GM10266 (cell line): ENCODE measurements around the gene MAP7.

Experiments used
- DNase-seq: peaks from one replicate; pipeline ENCODE4 v3.0.0; 2012; ENCODE audit errors: extremely low spot score
- TF ChIP-seq, protein P1 (sequence below): IDR thresholded peaks from 2 replicates; pipeline ENCODE4 v1.5.1; 2012; ENCODE audit warnings: mild to moderate bottlenecking, low read depth; ENCODE audit not compliant: control insufficient read depth, insufficient read depth; ENCODE audit errors: missing control alignments

The MAP7 gene

DNA sequence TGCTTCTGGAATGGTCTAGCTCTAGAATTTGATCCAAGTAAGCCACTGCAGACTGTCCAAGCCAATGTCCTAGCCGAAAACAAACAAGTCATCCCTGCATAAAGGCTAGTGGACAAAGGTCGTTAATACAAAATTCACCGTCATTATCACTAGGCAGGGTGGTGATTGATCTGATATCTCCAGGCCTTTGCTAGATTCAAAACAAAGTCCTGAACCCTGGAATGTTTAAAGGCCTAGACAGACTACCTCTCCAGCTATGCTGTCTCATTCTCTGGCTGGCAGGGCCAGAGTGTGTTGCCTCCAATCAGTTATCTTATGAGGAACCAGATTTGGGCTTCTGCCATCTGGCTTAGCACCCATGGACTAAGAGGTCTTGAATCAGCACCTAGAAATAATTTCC lies 38.3 kb downstream of the MAP7 start:
- DNase-seq = no peak
- TF ChIP-seq, protein P1, sequence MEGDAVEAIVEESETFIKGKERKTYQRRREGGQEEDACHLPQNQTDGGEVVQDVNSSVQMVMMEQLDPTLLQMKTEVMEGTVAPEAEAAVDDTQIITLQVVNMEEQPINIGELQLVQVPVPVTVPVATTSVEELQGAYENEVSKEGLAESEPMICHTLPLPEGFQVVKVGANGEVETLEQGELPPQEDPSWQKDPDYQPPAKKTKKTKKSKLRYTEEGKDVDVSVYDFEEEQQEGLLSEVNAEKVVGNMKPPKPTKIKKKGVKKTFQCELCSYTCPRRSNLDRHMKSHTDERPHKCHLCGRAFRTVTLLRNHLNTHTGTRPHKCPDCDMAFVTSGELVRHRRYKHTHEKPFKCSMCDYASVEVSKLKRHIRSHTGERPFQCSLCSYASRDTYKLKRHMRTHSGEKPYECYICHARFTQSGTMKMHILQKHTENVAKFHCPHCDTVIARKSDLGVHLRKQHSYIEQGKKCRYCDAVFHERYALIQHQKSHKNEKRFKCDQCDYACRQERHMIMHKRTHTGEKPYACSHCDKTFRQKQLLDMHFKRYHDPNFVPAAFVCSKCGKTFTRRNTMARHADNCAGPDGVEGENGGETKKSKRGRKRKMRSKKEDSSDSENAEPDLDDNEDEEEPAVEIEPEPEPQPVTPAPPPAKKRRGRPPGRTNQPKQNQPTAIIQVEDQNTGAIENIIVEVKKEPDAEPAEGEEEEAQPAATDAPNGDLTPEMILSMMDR = no peak

DNA sequence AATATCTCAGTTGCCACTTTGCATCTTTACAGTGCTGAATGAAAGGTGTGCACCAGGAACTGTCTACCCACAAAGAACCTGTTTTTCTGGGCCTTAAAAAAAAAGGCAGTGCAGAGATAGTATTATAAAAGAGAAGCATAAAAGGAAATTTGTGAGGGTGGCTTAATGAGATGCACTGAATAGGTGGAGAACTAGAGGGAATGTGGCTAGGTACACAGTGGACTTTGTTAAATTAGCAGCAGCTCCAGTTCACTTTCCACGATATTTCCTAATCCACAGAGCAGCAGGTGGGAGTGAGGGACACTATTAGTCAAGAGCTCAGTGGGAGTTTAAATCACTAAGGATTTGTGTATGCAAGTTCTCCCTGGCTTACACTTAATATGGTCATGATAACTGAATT lies 38.8 kb downstream of the MAP7 start:
- DNase-seq = no peak
- TF ChIP-seq, protein P1 = no peak

- TF ChIP-seq, protein P1 = no peak
These were observed 39.4 kb downstream of the MAP7 start for GRCh38 chr6:136510782-136511181.

GRCh38 chr6:136510299-136510698 lies 39.9 kb downstream of the MAP7 start:
- TF ChIP-seq, protein P1 = no peak
- no peak for DNase-seq

More at GRCh38 chr6:136510782-136511181, 39.4 kb downstream of the MAP7 start:
- no peak for DNase-seq

DNA sequence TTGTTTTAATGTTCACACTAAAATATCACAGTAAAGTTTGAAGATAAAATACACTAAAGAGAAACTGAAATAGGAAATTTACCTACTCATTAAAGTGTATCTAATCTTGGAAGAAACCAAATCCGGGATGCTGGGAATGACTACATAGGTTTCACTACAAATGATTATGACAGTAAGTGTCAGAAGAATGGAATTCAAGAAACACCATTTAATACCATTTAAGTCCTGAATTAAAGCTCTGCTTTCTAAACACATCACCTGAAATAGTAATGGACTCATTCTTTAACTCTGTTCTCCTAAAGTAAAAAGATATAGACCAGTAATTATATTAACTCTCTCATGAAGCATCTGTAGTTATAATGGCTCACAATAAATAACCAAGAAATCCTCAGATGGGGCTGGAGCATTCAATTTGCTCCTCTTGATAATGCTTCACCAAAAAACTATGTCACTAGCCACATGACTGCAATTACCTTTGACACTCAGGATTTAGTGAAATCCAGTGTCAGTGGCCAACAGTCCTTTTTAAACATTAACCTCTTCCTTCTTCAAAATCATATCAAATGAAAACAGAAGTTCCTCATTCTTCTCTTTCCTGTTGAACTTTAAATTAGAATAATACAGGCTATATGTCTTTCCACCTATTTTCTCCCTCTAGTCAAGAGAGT lies 41.4 kb downstream of the MAP7 start:
- DNase-seq = no peak

DNA sequence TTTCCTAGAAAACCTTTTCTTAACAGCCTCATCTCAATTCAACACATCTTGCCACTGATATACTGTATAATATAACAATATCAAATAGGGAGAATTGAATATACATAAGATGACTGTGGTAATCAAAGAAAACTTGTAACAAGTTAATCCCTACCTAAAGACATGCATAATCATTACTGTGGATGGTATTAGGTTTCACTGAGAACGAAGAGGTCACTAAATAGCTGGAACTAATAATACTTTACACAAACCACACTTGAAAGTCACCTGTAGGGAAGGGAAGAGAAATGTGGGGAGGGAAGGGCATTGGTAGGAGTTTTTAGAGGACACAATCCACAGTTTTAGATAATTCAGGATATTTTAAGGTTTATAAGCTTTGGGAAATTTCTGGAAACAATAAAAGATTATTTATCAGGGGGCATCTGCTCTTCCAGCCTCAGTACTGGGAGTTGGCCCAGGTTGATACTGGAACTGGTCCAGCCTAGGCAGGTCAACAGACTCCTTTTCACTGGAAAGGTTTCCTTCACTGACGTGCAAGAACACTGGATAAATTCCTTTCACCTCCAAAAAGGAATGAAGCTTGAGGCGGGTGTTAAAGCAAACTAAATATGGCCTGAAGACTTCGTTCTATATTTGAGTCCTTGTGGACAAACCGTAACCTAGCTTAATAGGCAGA lies 44.0 kb downstream of the MAP7 start:
- TF ChIP-seq, protein P1 = no peak
- no peak for DNase-seq

More for the DNA sequence above, 41.4 kb downstream of the MAP7 start:
- TF ChIP-seq, protein P1 = no peak
